ENCODE measurements around the gene RPS15.

The RPS15 gene

DNA sequence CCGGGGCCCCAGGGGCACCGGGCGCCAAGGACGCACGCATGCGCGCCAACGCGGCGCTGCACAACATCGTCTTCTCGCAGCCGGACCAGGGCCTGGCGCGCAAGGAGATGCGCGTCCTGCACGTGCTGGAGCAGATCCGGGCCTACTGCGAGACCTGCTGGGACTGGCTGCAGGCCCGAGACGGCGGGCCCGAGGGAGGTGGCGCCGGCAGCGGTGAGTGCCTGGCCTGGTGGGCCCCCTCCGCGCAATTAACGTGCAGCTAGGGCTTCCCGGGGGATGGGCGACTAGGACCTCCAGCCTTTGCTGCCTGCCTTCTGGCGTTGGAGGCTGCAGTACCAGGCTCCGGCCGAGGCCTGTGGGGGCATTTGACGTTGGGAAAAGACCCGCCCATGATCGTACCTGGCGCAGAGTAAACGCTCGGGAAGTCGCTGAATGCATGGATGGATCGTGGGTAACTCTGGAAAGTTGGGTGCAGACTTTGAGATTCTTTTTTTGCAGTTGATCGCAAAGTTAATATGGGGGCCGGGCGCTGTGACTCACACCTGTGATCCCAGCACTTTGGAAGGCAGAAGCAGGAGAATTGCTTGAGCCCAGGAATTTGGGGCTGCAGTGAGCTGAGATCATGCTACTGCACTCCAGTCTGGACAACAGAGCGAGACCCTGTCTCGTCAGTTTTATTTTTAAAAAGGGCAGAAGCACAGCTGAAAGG, 19.0 kb downstream of the RPS15 start:
- 58 to 62% methylated on average over 47 to 48 of the region's 48 CpGs for WGBS, 2 experiments (ENCODE audit: insufficient coverage in 2 of 2)
- Histone ChIP-seq H3K4me1 (ENCODE audit: control insufficient read depth, insufficient read depth, low read length, poor library complexity, severe bottlenecking) (peaks cover 5% of the 10 kb centered on the region), H3K9me3 (ENCODE audit: control insufficient read depth, low read length) (no peaks in the 10 kb centered on the region), H3K4me3 (ENCODE audit: extremely low read depth, insufficient read depth, low read length, poor library complexity, severe bottlenecking) (no peak overlapping the region), H3K27ac (ENCODE audit: low read depth, low read length, severe bottlenecking) (no peak overlapping the region), H3K36me3 (ENCODE audit: control insufficient read depth, insufficient read depth, low read length) (no peaks in the 10 kb centered on the region)

GRCh38 chr19:1457892-1458291, 19.7 kb downstream of the RPS15 start:
- H3K9me3 ChIP-seq (ENCODE audit: control insufficient read depth, low read length), result no peaks in the 10 kb centered on the region
- H3K4me1 ChIP-seq (ENCODE audit: control insufficient read depth, insufficient read depth, low read length, poor library complexity, severe bottlenecking), result peaks cover 5% of the 10 kb centered on the region
- 89% methylated on average over 15 to 16 of the region's 16 CpGs for WGBS, 2 experiments (ENCODE audit: insufficient coverage in 2 of 2)
- H3K4me3 ChIP-seq (ENCODE audit: extremely low read depth, insufficient read depth, low read length, poor library complexity, severe bottlenecking), result no peak overlapping the region
- no peak overlapping the region for H3K27ac ChIP-seq (ENCODE audit: low read depth, low read length, severe bottlenecking)
- no peaks in the 10 kb centered on the region for H3K36me3 ChIP-seq (ENCODE audit: control insufficient read depth, insufficient read depth, low read length)

- WGBS, 2 experiments (ENCODE audit: insufficient coverage in 2 of 2), result 85 to 87% methylated on average over 3 to 4 of the region's 9 CpGs
- Histone ChIP-seq H3K9me3 (ENCODE audit: control insufficient read depth, low read length) (no peaks in the 10 kb centered on the region), H3K27ac (ENCODE audit: low read depth, low read length, severe bottlenecking) (no peak overlapping the region), H3K36me3 (ENCODE audit: control insufficient read depth, insufficient read depth, low read length) (no peaks in the 10 kb centered on the region), H3K4me3 (ENCODE audit: extremely low read depth, insufficient read depth, low read length, poor library complexity, severe bottlenecking) (no peak overlapping the region), H3K4me1 (ENCODE audit: control insufficient read depth, insufficient read depth, low read length, poor library complexity, severe bottlenecking) (peaks cover 5% of the 10 kb centered on the region)
These were observed 21.3 kb downstream of the RPS15 start for GRCh38 chr19:1459479-1459878.

DNA sequence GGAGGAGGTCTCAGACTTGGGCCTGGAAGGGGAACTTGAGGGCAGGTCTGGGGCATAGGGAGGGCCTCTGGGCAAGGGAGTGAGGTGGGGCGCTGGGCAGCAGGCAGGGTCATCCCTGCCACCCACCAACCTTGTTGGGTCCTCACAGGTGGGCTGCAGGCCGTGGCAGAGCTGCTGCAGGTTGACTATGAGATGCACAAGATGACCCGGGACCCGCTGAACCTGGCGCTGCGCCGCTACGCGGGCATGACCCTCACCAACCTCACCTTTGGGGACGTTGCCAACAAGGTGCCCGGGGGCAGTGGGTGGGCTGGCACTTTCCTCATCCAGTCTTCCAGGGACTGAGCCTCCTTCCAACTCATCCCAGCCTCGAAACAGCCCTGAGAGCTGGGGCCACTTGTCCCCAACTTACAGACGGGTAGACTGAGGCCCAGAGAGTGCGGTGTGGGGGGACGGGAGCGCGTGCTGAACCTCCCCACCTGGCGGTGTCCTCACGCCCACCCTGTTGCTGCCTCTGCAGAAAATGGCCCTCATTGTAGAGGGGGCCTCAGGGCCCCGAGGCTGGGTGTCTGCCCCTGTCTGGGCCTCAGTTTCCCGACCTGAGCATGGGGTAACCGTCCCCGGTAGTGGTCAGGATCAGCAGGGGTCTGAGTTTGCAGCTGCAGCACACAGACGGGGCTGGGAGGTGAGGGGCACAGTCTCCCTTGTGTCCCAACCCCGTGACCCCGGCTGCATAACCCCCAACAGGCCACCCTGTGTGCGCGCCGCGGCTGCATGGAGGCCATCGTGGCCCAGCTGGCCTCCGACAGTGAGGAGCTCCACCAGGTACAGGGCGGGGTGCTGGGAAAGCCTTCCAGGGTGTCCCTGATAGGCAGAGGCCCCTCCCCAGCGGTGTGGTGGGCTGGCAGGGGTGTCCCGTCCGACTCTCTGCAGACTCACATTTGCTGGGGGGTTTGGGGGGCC, 22.1 kb downstream of the RPS15 start:
- Histone ChIP-seq H3K4me1 (ENCODE audit: control insufficient read depth, insufficient read depth, low read length, poor library complexity, severe bottlenecking) (peaks cover 5% of the 10 kb centered on the region), H3K36me3 (ENCODE audit: control insufficient read depth, insufficient read depth, low read length) (no peaks in the 10 kb centered on the region)
- 93 to 94% methylated on average over 30 to 32 of the region's 36 CpGs for WGBS, 2 experiments (ENCODE audit: insufficient coverage in 2 of 2)

GRCh38 chr19:1461862-1462261, 23.7 kb downstream of the RPS15 start:
- H3K9me3 ChIP-seq (ENCODE audit: control insufficient read depth, low read length), result no peaks in the 10 kb centered on the region
- no peak overlapping the region for H3K4me3 ChIP-seq (ENCODE audit: extremely low read depth, insufficient read depth, low read length, poor library complexity, severe bottlenecking)
- H3K27ac ChIP-seq (ENCODE audit: low read depth, low read length, severe bottlenecking), result no peak overlapping the region
- H3K36me3 ChIP-seq (ENCODE audit: control insufficient read depth, insufficient read depth, low read length), result no peaks in the 10 kb centered on the region
- H3K4me1 ChIP-seq (ENCODE audit: control insufficient read depth, insufficient read depth, low read length, poor library complexity, severe bottlenecking), result peaks cover 8% of the 10 kb centered on the region
- 75 to 90% methylated on average over 9 to 24 of the region's 24 CpGs for WGBS, 2 experiments (ENCODE audit: insufficient coverage in 2 of 2)

More for the DNA sequence above, 22.1 kb downstream of the RPS15 start:
- Histone ChIP-seq H3K4me3 (ENCODE audit: extremely low read depth, insufficient read depth, low read length, poor library complexity, severe bottlenecking) (no peak overlapping the region), H3K27ac (ENCODE audit: low read depth, low read length, severe bottlenecking) (no peak overlapping the region), H3K9me3 (ENCODE audit: control insufficient read depth, low read length) (no peaks in the 10 kb centered on the region)

GRCh38 chr19:1465191-1466016, 27.2 kb downstream of the RPS15 start:
- H3K4me1 ChIP-seq (ENCODE audit: control insufficient read depth, insufficient read depth, low read length, poor library complexity, severe bottlenecking), result peaks cover 14% of the 10 kb centered on the region
- H3K36me3 ChIP-seq (ENCODE audit: control insufficient read depth, insufficient read depth, low read length), result no peaks in the 10 kb centered on the region
- WGBS, 2 experiments (ENCODE audit: insufficient coverage in 2 of 2), result 20 to 25% methylated on average over 54 to 83 of the region's 83 CpGs
- no peak overlapping the region for H3K27ac ChIP-seq (ENCODE audit: low read depth, low read length, severe bottlenecking)
- no peaks in the 10 kb centered on the region for H3K9me3 ChIP-seq (ENCODE audit: control insufficient read depth, low read length)
- H3K4me3 ChIP-seq (ENCODE audit: extremely low read depth, insufficient read depth, low read length, poor library complexity, severe bottlenecking), result no peak overlapping the region

DNA sequence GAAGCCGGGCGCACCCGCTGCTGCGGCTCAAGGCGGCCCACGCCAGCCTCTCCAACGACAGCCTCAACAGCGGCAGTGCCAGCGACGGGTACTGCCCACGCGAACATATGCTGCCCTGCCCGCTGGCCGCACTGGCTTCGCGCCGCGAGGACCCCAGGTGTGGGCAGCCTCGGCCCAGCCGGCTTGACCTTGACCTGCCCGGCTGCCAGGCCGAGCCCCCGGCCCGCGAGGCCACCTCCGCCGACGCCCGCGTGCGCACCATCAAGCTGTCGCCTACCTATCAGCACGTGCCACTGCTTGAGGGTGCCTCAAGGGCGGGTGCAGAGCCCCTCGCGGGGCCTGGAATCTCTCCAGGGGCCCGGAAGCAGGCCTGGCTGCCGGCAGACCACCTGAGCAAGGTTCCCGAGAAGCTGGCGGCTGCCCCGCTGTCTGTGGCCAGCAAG, 27.8 kb downstream of the RPS15 start:
- peaks cover 18% of the 10 kb centered on the region for H3K4me1 ChIP-seq (ENCODE audit: control insufficient read depth, insufficient read depth, low read length, poor library complexity, severe bottlenecking)
- H3K4me3 ChIP-seq (ENCODE audit: extremely low read depth, insufficient read depth, low read length, poor library complexity, severe bottlenecking), result no peak overlapping the region
- no peaks in the 10 kb centered on the region for H3K9me3 ChIP-seq (ENCODE audit: control insufficient read depth, low read length)
- WGBS, 2 experiments (ENCODE audit: insufficient coverage in 2 of 2), result 22 to 23% methylated on average over 34 to 40 of the region's 41 CpGs
- no peaks in the 10 kb centered on the region for H3K36me3 ChIP-seq (ENCODE audit: control insufficient read depth, insufficient read depth, low read length)
- no peak overlapping the region for H3K27ac ChIP-seq (ENCODE audit: low read depth, low read length, severe bottlenecking)

DNA sequence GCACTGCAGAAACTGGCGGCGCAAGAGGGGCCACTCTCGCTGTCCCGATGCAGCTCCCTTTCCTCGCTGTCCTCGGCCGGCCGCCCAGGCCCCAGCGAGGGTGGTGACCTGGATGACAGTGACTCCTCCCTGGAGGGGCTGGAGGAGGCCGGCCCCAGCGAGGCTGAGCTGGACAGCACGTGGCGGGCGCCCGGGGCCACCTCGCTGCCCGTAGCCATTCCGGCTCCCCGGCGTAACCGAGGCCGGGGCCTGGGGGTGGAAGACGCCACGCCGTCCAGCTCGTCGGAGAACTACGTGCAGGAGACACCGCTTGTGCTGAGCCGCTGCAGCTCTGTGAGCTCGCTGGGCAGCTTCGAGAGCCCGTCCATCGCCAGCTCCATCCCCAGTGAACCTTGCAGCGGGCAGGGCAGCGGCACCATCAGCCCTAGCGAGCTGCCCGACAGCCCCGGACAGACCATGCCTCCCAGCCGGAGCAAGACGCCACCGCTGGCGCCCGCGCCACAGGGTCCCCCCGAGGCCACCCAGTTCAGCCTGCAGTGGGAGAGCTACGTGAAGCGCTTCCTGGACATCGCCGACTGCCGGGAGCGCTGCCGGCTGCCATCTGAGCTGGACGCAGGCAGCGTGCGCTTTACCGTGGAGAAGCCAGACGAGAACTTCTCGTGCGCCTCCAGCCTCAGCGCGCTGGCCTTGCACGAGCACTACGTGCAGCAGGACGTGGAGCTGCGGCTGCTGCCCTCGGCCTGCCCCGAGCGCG, 28.4 kb downstream of the RPS15 start:
- Histone ChIP-seq H3K4me3 (ENCODE audit: extremely low read depth, insufficient read depth, low read length, poor library complexity, severe bottlenecking) (no peak overlapping the region), H3K9me3 (ENCODE audit: control insufficient read depth, low read length) (no peaks in the 10 kb centered on the region)
- WGBS, 2 experiments (ENCODE audit: insufficient coverage in 2 of 2), result 9 to 11% methylated on average over 57 to 70 of the region's 70 CpGs

GRCh38 chr19:1467215-1467489, 29.0 kb downstream of the RPS15 start:
- Histone ChIP-seq H3K27ac (ENCODE audit: low read depth, low read length, severe bottlenecking) (no peak overlapping the region), H3K9me3 (ENCODE audit: control insufficient read depth, low read length) (no peaks in the 10 kb centered on the region), H3K4me1 (ENCODE audit: control insufficient read depth, insufficient read depth, low read length, poor library complexity, severe bottlenecking) (peaks cover 23% of the 10 kb centered on the region), H3K36me3 (ENCODE audit: control insufficient read depth, insufficient read depth, low read length) (no peaks in the 10 kb centered on the region), H3K4me3 (ENCODE audit: extremely low read depth, insufficient read depth, low read length, poor library complexity, severe bottlenecking) (no peak overlapping the region)
- 4 to 5% methylated on average over 34 to 36 of the region's 36 CpGs for WGBS, 2 experiments (ENCODE audit: insufficient coverage in 2 of 2)

More for the DNA sequence above, 28.4 kb downstream of the RPS15 start:
- H3K27ac ChIP-seq (ENCODE audit: low read depth, low read length, severe bottlenecking), result no peak overlapping the region
- no peaks in the 10 kb centered on the region for H3K36me3 ChIP-seq (ENCODE audit: control insufficient read depth, insufficient read depth, low read length)
- peaks cover 20% of the 10 kb centered on the region for H3K4me1 ChIP-seq (ENCODE audit: control insufficient read depth, insufficient read depth, low read length, poor library complexity, severe bottlenecking)
